Measurements from ENCODE around the gene TAF11L14.
"Not testable (repeated sequence)": the region's sequence is repeated elsewhere in the genome, so short reads cannot be mapped to it uniquely, and the experiment has no call there.

TAF11L14 gene

DNA sequence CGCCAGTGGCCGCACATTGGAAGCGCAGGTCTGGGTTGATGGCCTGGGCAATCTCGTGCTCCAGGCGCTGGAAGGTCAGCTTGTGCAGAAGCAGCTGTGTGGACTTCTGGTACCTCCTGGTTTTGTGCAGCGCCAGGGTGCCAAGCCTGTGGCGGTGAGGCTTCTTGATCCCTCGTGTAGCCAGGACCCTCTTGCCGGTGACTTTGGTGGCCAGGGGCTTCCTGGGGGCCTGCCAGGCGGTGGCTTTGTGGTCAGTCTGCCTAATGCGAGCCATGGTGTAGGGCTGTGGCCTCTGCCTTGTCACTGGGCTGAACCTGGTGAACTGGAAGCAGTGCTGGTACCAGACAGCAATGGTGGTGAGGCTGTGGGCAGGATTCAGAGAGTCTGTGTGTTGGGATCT, 8.6 kb upstream of the TAF11L14 start:
- H3K9ac ChIP-seq (ENCODE audit: low read depth, low read length): no peak overlapping the region
- H3K4me1 ChIP-seq (ENCODE audit: insufficient read depth, low read length): no peaks in the 10 kb centered on the region
- no peak overlapping the region for H3K4me3 ChIP-seq (ENCODE audit: low read length)
- H3K9me3 ChIP-seq (ENCODE audit: insufficient read depth, low read depth, low read length): no peaks in the 10 kb centered on the region
- no peaks in the 10 kb centered on the region for H3K36me3 ChIP-seq (ENCODE audit: insufficient read depth, low read depth, low read length)
- no peaks in the 10 kb centered on the region for H3K27me3 ChIP-seq (ENCODE audit: insufficient read depth, low read length)
- no peak overlapping the region for H3K27ac ChIP-seq (ENCODE audit: low read length)

GRCh38 chr5:17631788-17632187, 2.5 kb upstream of the TAF11L14 start, which contains the start of gene TAF11L13:
TAF11L13 (plus strand) TSS chr5:17632088.
- H3K9ac ChIP-seq (ENCODE audit: low read depth, low read length); H3K36me3 ChIP-seq (ENCODE audit: insufficient read depth, low read depth, low read length); H3K4me1 ChIP-seq (ENCODE audit: insufficient read depth, low read length); H3K4me3 ChIP-seq (ENCODE audit: low read length); H3K9me3 ChIP-seq (ENCODE audit: insufficient read depth, low read depth, low read length); H3K27ac ChIP-seq (ENCODE audit: low read length); H3K27me3 ChIP-seq (ENCODE audit: insufficient read depth, low read length): not testable (repeated sequence)

- not testable (repeated sequence) for H3K27ac ChIP-seq (ENCODE audit: low read length); H3K27me3 ChIP-seq (ENCODE audit: insufficient read depth, low read length); H3K9me3 ChIP-seq (ENCODE audit: insufficient read depth, low read depth, low read length); H3K4me3 ChIP-seq (ENCODE audit: low read length); H3K9ac ChIP-seq (ENCODE audit: low read depth, low read length); H3K36me3 ChIP-seq (ENCODE audit: insufficient read depth, low read depth, low read length); H3K4me1 ChIP-seq (ENCODE audit: insufficient read depth, low read length)
Measured at GRCh38 chr5:17649232-17649631, 15.0 kb downstream of the TAF11L14 start.

- H3K9me3 ChIP-seq (ENCODE audit: insufficient read depth, low read depth, low read length); H3K9ac ChIP-seq (ENCODE audit: low read depth, low read length); H3K4me3 ChIP-seq (ENCODE audit: low read length); H3K27ac ChIP-seq (ENCODE audit: low read length); H3K27me3 ChIP-seq (ENCODE audit: insufficient read depth, low read length); H3K4me1 ChIP-seq (ENCODE audit: insufficient read depth, low read length); H3K36me3 ChIP-seq (ENCODE audit: insufficient read depth, low read depth, low read length): not testable (repeated sequence)
Measured at GRCh38 chr5:17655201-17655759, 21.0 kb downstream of the TAF11L14 start.

DNA sequence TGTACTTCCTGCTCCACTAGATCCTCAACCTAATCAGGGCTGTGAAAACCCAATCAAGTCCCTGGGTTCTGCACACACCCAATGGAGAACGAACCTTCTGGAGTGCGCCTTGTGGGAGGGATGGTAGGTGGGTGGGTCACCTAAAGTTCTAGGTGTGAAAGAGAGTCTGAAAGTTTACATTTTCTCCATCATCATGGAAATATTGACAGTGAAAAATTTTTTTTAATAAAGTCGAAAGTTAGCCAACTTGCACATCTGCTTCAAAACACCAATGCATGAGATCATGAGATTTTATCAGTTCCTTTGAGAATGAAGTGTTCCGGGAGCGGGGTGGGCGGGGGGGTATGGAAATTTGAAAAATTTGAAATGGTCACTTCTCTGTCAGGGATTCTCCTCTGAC, 21.7 kb downstream of the TAF11L14 start:
- Histone ChIP-seq H3K36me3 (ENCODE audit: insufficient read depth, low read depth, low read length) (no peaks in the 10 kb centered on the region), H3K9me3 (ENCODE audit: insufficient read depth, low read depth, low read length) (no peaks in the 10 kb centered on the region), H3K4me1 (ENCODE audit: insufficient read depth, low read length) (no peaks in the 10 kb centered on the region), H3K27ac (ENCODE audit: low read length) (no peak overlapping the region), H3K9ac (ENCODE audit: low read depth, low read length) (no peak overlapping the region), H3K27me3 (ENCODE audit: insufficient read depth, low read length) (no peaks in the 10 kb centered on the region), H3K4me3 (ENCODE audit: low read length) (no peak overlapping the region)

- Histone ChIP-seq H3K9ac (ENCODE audit: low read depth, low read length) (no peak overlapping the region), H3K27ac (ENCODE audit: low read length) (no peak overlapping the region), H3K36me3 (ENCODE audit: insufficient read depth, low read depth, low read length) (no peaks in the 10 kb centered on the region), H3K4me3 (ENCODE audit: low read length) (no peak overlapping the region), H3K9me3 (ENCODE audit: insufficient read depth, low read depth, low read length) (no peaks in the 10 kb centered on the region), H3K27me3 (ENCODE audit: insufficient read depth, low read length) (no peaks in the 10 kb centered on the region), H3K4me1 (ENCODE audit: insufficient read depth, low read length) (peaks cover 15% of the 10 kb centered on the region; the same call in 1 of the 2 replicates)
Measured at GRCh38 chr5:17663182-17663581, 28.9 kb downstream of the TAF11L14 start.

DNA sequence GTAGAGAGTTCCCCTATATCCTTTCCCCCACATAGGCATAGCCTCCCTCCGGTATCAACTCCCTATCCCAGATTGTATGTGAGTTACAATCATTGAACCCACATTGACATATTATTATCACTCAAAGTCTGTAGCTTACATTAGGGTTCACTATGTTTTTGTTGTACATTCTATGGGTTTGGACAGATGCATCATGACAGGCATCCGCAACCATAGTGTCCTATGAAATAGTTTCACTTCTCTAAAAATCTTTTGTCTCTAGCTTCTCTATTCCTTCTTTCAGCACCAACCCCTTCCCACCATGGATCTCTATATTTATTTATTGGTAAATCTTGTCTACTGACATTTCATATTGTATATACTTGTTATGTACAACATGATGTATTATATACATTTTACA, 31.6 kb downstream of the TAF11L14 start:
- no peak overlapping the region for H3K9ac ChIP-seq (ENCODE audit: low read depth, low read length)
- H3K9me3 ChIP-seq (ENCODE audit: insufficient read depth, low read depth, low read length): no peaks in the 10 kb centered on the region
- H3K4me3 ChIP-seq (ENCODE audit: low read length): no peak overlapping the region
- no peaks in the 10 kb centered on the region for H3K27me3 ChIP-seq (ENCODE audit: insufficient read depth, low read length)
- H3K4me1 ChIP-seq (ENCODE audit: insufficient read depth, low read length): peaks cover 15% of the 10 kb centered on the region; the same call in 1 of the 2 replicates
- H3K27ac ChIP-seq (ENCODE audit: low read length): no peak overlapping the region
- H3K36me3 ChIP-seq (ENCODE audit: insufficient read depth, low read depth, low read length): no peaks in the 10 kb centered on the region

DNA sequence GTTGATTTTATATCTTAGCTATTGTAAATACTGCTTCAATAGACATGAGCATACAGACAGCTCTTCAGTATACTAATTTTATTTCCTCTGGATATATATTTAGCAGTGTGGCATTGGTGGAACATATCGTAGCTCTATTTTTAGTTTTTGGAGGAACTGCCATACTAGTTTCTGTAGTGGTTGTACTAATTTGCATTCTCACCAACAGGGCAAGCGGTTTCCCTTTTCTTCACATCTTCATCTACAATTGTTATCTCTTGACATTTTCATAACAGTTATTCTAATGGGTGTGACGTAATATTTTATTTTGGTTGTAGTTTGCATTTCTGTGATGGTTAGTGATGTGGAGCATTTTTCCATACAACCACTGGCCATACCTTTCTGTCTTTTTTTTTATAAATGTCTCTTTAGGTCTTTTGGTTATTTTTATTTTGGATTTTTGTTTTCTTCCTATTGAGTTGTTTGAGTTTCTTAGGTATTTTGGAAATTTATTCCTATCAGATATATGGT, 32.5 kb downstream of the TAF11L14 start:
- Histone ChIP-seq H3K9me3 (ENCODE audit: insufficient read depth, low read depth, low read length) (no peaks in the 10 kb centered on the region), H3K27ac (ENCODE audit: low read length) (no peak overlapping the region), H3K9ac (ENCODE audit: low read depth, low read length) (no peak overlapping the region), H3K36me3 (ENCODE audit: insufficient read depth, low read depth, low read length) (no peaks in the 10 kb centered on the region), H3K27me3 (ENCODE audit: insufficient read depth, low read length) (no peaks in the 10 kb centered on the region), H3K4me3 (ENCODE audit: low read length) (no peak overlapping the region), H3K4me1 (ENCODE audit: insufficient read depth, low read length) (peaks cover 15% of the 10 kb centered on the region; the same call in 1 of the 2 replicates)

DNA sequence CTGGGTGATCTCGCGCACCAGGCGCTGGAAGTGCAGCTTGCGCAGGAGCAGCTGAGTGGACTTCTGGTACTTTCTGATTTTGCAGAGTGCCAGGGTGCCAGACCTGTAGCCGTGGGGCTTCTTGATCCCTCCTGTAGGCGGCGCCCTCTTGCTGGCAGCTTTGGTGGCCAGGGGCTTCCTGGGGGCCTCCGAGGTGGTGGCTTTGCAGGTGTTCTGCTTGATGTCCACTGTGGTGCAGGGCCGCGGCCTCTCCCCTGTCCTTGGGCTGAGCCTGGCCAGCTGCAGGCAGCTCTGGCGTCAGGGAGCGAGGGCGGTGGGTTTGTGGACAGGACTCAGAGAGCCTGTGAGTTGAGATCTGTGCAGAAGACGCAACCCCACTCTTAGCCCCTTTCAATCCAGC, 36.1 kb downstream of the TAF11L14 start:
- Histone ChIP-seq H3K9ac (ENCODE audit: low read depth, low read length) (no peak overlapping the region), H3K27me3 (ENCODE audit: insufficient read depth, low read length) (no peaks in the 10 kb centered on the region), H3K36me3 (ENCODE audit: insufficient read depth, low read depth, low read length) (no peaks in the 10 kb centered on the region), H3K27ac (ENCODE audit: low read length) (no peak overlapping the region), H3K4me1 (ENCODE audit: insufficient read depth, low read length) (peaks cover 2% of the 10 kb centered on the region; the same call in 1 of the 2 replicates), H3K4me3 (ENCODE audit: low read length) (no peak overlapping the region), H3K9me3 (ENCODE audit: insufficient read depth, low read depth, low read length) (no peaks in the 10 kb centered on the region)

DNA sequence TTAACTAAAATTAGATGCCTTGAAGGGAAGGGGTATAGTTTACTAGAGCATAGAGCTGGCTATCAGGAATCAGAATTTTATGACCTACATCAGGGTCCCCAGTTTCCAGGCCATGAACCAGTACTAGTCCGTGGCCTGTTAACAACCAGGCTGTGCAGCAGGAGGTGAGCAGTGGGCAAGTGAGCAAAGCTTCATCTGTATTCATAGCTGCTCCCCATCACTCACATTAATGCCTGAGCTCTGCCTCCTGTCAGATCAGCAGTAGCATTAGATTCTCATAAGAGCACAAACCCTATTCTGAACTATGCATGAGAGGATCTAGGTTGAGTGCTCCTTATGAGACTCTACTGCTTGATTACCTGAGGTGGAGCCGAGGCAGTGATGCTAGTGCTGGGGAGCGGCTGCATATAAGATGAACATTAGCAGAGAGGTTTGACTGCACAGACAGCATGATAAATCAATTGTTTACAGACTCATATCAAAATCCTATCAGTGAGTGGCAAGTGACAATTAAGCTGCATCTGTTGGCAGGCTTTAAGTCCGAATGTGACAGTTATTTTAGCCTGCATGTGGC, 44.6 kb downstream of the TAF11L14 start:
- Histone ChIP-seq H3K4me1 (ENCODE audit: insufficient read depth, low read length) (no peaks in the 10 kb centered on the region), H3K27ac (ENCODE audit: low read length) (no peak overlapping the region), H3K27me3 (ENCODE audit: insufficient read depth, low read length) (no peaks in the 10 kb centered on the region), H3K9me3 (ENCODE audit: insufficient read depth, low read depth, low read length) (no peaks in the 10 kb centered on the region), H3K9ac (ENCODE audit: low read depth, low read length) (no peak overlapping the region), H3K36me3 (ENCODE audit: insufficient read depth, low read depth, low read length) (no peaks in the 10 kb centered on the region), H3K4me3 (ENCODE audit: low read length) (no peak overlapping the region)

- Histone ChIP-seq H3K27me3 (ENCODE audit: insufficient read depth, low read length) (no peaks in the 10 kb centered on the region), H3K9ac (ENCODE audit: low read depth, low read length) (no peak overlapping the region), H3K9me3 (ENCODE audit: insufficient read depth, low read depth, low read length) (no peaks in the 10 kb centered on the region), H3K4me3 (ENCODE audit: low read length) (no peak overlapping the region), H3K27ac (ENCODE audit: low read length) (no peak overlapping the region), H3K36me3 (ENCODE audit: insufficient read depth, low read depth, low read length) (no peaks in the 10 kb centered on the region), H3K4me1 (ENCODE audit: insufficient read depth, low read length) (no peaks in the 10 kb centered on the region)
Measured at GRCh38 chr5:17679597-17680203, 45.4 kb downstream of the TAF11L14 start.

DNA sequence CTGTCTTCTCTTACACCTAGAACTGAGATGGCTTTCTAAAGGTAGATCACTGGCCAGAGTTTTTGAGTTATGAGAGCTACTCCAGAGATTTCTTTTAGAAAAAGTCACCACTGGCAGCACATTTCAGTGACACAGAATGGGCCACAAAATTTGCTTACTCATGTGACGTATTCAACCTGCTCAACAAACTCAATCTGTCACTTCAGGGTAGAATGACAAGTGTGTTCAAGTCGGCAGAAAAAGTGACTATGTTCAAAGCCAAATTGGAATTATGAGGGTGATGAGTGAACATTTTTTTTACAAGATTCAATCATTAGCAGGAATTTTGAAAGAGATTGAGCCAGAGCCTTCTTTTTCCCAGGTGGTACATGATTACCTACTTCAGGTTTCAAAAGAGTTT, 46.5 kb downstream of the TAF11L14 start:
- Histone ChIP-seq H3K4me3 (ENCODE audit: low read length) (no peak overlapping the region), H3K4me1 (ENCODE audit: insufficient read depth, low read length) (no peaks in the 10 kb centered on the region), H3K9ac (ENCODE audit: low read depth, low read length) (no peak overlapping the region), H3K9me3 (ENCODE audit: insufficient read depth, low read depth, low read length) (no peaks in the 10 kb centered on the region), H3K27ac (ENCODE audit: low read length) (no peak overlapping the region), H3K36me3 (ENCODE audit: insufficient read depth, low read depth, low read length) (no peaks in the 10 kb centered on the region), H3K27me3 (ENCODE audit: insufficient read depth, low read length) (no peaks in the 10 kb centered on the region)
